Hepatocyte (in vitro differentiated cells): ENCODE measurements around the gene CDHR2. TPM values are rescaled to one million over a fixed set of nuclear protein-coding genes. Genes with fewer than 3 reads are reported as not detected.

Experiments used
- DNase-seq: peaks from one replicate; pipeline ENCODE4 v3.0.0-alpha.2; 2016; ENCODE audit warnings: low spot score
- H2AFZ ChIP-seq: fragments of 200-600 bp; sonication (generic); 2 replicates; pipeline ENCODE4 v1.6.0; 2016; ENCODE audit warnings: antibody characterized with exemption, mild to moderate bottlenecking
- H3K27ac ChIP-seq: fragments of 200-600 bp; sonication (generic); 2 replicates; pipeline ENCODE4 v1.5.1; 2016; ENCODE audit warnings: mild to moderate bottlenecking
- H3K27me3 ChIP-seq: fragments of 200-600 bp; sonication (generic); 2 replicates; pipeline ENCODE4 v1.6.1; 2016
- H3K36me3 ChIP-seq: fragments of 200-600 bp; sonication (generic); replicated peaks from 2 replicates; pipeline ENCODE4 v1.5.1; 2016; ENCODE audit warnings: low read depth; ENCODE audit not compliant: insufficient read depth
- H3K4me1 ChIP-seq: fragments of 200-600 bp; sonication (generic); 2 replicates; pipeline ENCODE4 v1.5.1; 2016; ENCODE audit warnings: mild to moderate bottlenecking, moderate library complexity; ENCODE audit not compliant: insufficient read depth
- H3K4me2 ChIP-seq: fragments of 200-600 bp; sonication (generic); 2 replicates; pipeline ENCODE4 v1.6.0; 2016
- H3K4me3 ChIP-seq: fragments of 200-600 bp; sonication (generic); 2 replicates; pipeline ENCODE4 v1.5.1; 2016; ENCODE audit warnings: mild to moderate bottlenecking
- H3K79me2 ChIP-seq: fragments of 200-600 bp; sonication (generic); 2 replicates; pipeline ENCODE4 v1.6.0; 2017; ENCODE audit warnings: mild to moderate bottlenecking
- H3K9me2 ChIP-seq: fragments of 200-600 bp; sonication (generic); replicated peaks from 2 replicates; pipeline ENCODE4 v1.6.0; 2017; ENCODE audit warnings: mild to moderate bottlenecking; ENCODE audit not compliant: insufficient read depth
- H3K9me3 ChIP-seq: fragments of 200-600 bp; sonication (generic); 2 replicates; pipeline ENCODE4 v1.5.1; 2016; ENCODE audit warnings: low read depth, mild to moderate bottlenecking
- H4K20me1 ChIP-seq: fragments of 200-600 bp; sonication (generic); 2 replicates; pipeline ENCODE4 v1.6.0; 2016; ENCODE audit warnings: mild to moderate bottlenecking; ENCODE audit not compliant: insufficient read depth, poor library complexity, severe bottlenecking
- CTCF ChIP-seq: fragments of 200-600 bp; sonication (generic); IDR thresholded peaks from 2 replicates; pipeline ENCODE4 v1.5.1; 2016; ENCODE audit warnings: antibody characterized with exemption, mild to moderate bottlenecking; ENCODE audit not compliant: poor library complexity
- EZH2 ChIP-seq: fragments of 200-600 bp; sonication (generic); IDR thresholded peaks from 2 replicates; pipeline ENCODE4 v1.6.1; 2016; ENCODE audit warnings: antibody characterized with exemption, mild to moderate bottlenecking, borderline replicate concordance
- EZH2phosphoT487 ChIP-seq: fragments of 200-600 bp; sonication (generic); IDR thresholded peaks from one replicate; pipeline ENCODE4 v1.6.1; 2018; ENCODE audit warnings: antibody characterized with exemption, mild to moderate bottlenecking, low read depth, moderate library complexity; ENCODE audit not compliant: unreplicated experiment, severe bottlenecking
- WGBS: methylation state at CpG from one replicate; pipeline ENCODE4 v1.1.6; 2016; ENCODE audit warnings: low lambda C conversion rate; ENCODE audit errors: missing lambda C conversion rate; 5-methylcytosine and 5-hydroxymethylcytosine counted together
- polyA plus RNA-seq: library from polyadenylated mRNA; unstranded; fragments of >200 nt; fragmentation: Nextera tagmentation; extraction: Ambion mirVana; gene quantifications from 2 replicates; pipeline ENCODE4 v1.2.1, GENCODE V29; 2016
- total RNA-seq: library from RNA; depleted of rRNA; stranded (reverse); fragments of >200 nt; gene quantifications from 2 replicates; pipeline ENCODE4 v1.2.3, GENCODE V29; 2014

Gene CDHR2
- total and polyA plus RNA-seq, 2 experiments from 2014 or later, result 28.3 to 29.8 TPM

GRCh38 chr5:176527246-176528222 is 21.6 kb upstream of the CDHR2 start:
- no peak overlapping the region for H3K4me3 ChIP-seq
- H3K79me2 ChIP-seq, result peaks cover 13% of the 10 kb centered on the region
- TF ChIP-seq CTCF (no peak), EZH2 (no peak), EZH2phosphoT487 (no peak)
- WGBS, result 93% methylated on average over 29 of the region's 34 CpGs
- no peaks in the 10 kb centered on the region for H3K9me2 ChIP-seq
- no peaks in the 10 kb centered on the region for H3K9me3 ChIP-seq
- H3K4me2 ChIP-seq, result no peak overlapping the region
- H3K27me3 ChIP-seq, result no peaks in the 10 kb centered on the region
- no peak overlapping the region for H2AFZ ChIP-seq
- peaks cover 6% of the 10 kb centered on the region for H3K4me1 ChIP-seq
- peaks cover 13% of the 10 kb centered on the region for H4K20me1 ChIP-seq
- no peaks in the 10 kb centered on the region for H3K36me3 ChIP-seq
- DNase-seq, result no peak
- H3K27ac ChIP-seq, result no peak overlapping the region

GRCh38 chr5:176528301-176528700 is 20.8 kb upstream of the CDHR2 start:
- WGBS, result 96% methylated on average over 11 of the region's 11 CpGs
- no peak overlapping the region for H3K27ac ChIP-seq
- H3K9me3 ChIP-seq, result no peaks in the 10 kb centered on the region

GRCh38 chr5:176528761-176529115 is 20.4 kb upstream of the CDHR2 start:
- no peak for DNase-seq
- Histone ChIP-seq H2AFZ (no peak overlapping the region), H3K9me2 (no peaks in the 10 kb centered on the region), H3K36me3 (no peaks in the 10 kb centered on the region), H3K4me3 (no peak overlapping the region), H3K9me3 (no peaks in the 10 kb centered on the region), H3K27ac (no peak overlapping the region), H3K4me2 (no peak overlapping the region), H3K79me2 (peaks cover 25% of the 10 kb centered on the region), H4K20me1 (peaks cover 24% of the 10 kb centered on the region), H3K27me3 (no peaks in the 10 kb centered on the region), H3K4me1 (peaks cover 15% of the 10 kb centered on the region)
- no peak for TF ChIP-seq EZH2phosphoT487
- 93% methylated on average over 14 of the region's 17 CpGs for whole genome bisulfite sequencing

More at GRCh38 chr5:176528301-176528700, 20.8 kb upstream of the CDHR2 start:
- Histone ChIP-seq H4K20me1 (peaks cover 20% of the 10 kb centered on the region), H3K79me2 (peaks cover 20% of the 10 kb centered on the region), H3K4me2 (no peak overlapping the region), H3K27me3 (no peaks in the 10 kb centered on the region), H3K4me3 (no peak overlapping the region), H3K4me1 (peaks cover 11% of the 10 kb centered on the region), H3K9me2 (no peaks in the 10 kb centered on the region), H3K36me3 (no peaks in the 10 kb centered on the region), H2AFZ (no peak overlapping the region)
- TF ChIP-seq CTCF (no peak), EZH2 (no peak), EZH2phosphoT487 (no peak)
- DNase-seq, result no peak

- H3K36me3 ChIP-seq, result no peaks in the 10 kb centered on the region
- WGBS, result 96% methylated on average over 26 of the region's 26 CpGs
These were observed 19.9 kb upstream of the CDHR2 start for GRCh38 chr5:176529116-176529740.

More at GRCh38 chr5:176529116-176529740, 19.9 kb upstream of the CDHR2 start:
- no peak overlapping the region for H3K4me2 ChIP-seq
- TF ChIP-seq EZH2, result no peak
- no peak for TF ChIP-seq CTCF
- TF ChIP-seq EZH2phosphoT487, result no peak
- H3K4me3 ChIP-seq, result no peak overlapping the region
- peaks cover 29% of the 10 kb centered on the region for H4K20me1 ChIP-seq
- H3K79me2 ChIP-seq, result peaks cover 30% of the 10 kb centered on the region
- no peak overlapping the region for H3K27ac ChIP-seq
- H3K9me2 ChIP-seq, result no peaks in the 10 kb centered on the region
- no peak overlapping the region for H2AFZ ChIP-seq
- H3K9me3 ChIP-seq, result no peaks in the 10 kb centered on the region
- H3K4me1 ChIP-seq, result peaks cover 20% of the 10 kb centered on the region
- DNase-seq, result no peak
- no peaks in the 10 kb centered on the region for H3K27me3 ChIP-seq
